K562 (cell line): ENCODE data around the gene VPS9D1. TPM values are rescaled to one million over a fixed set of nuclear protein-coding genes. Genes with fewer than 3 reads are reported as not detected.

Source experiments
- CCNT2 ChIP-seq: IDR thresholded peaks from 2 replicates; pipeline ENCODE4 v1.6.1; 2011; ENCODE audit warnings: borderline replicate concordance, low read depth, mild to moderate bottlenecking, moderate library complexity, mixed read lengths, low read length; ENCODE audit not compliant: insufficient read length; ENCODE audit errors: extremely low read depth
- EGR1 ChIP-seq: fragments of 450-650 bp; conservative IDR thresholded peaks from 2 replicates; pipeline ENCODE4 v1.6.1; 2017; ENCODE audit warnings: mild to moderate bottlenecking
- EHMT2 ChIP-seq: fragments of 450-650 bp; IDR thresholded peaks from 2 replicates; pipeline ENCODE4 v1.6.1; 2018; ENCODE audit warnings: antibody characterized with exemption
- ILK ChIP-seq: fragments of 450-650 bp; IDR thresholded peaks from 2 replicates; pipeline ENCODE4 v1.6.1; 2016; ENCODE audit warnings: missing genetic modification characterization, low read depth, mild to moderate bottlenecking, missing compliant biosample characterization, moderate library complexity, borderline replicate concordance
- KDM5B ChIP-seq: fragments of 200-600 bp; sonication (generic); IDR thresholded peaks from 2 replicates; pipeline ENCODE4 v1.6.1; 2012; ENCODE audit warnings: low read depth, mild to moderate bottlenecking, moderate library complexity, low read length, control low read depth, inconsistent platforms; ENCODE audit not compliant: insufficient replicate concordance
- MYNN ChIP-seq, 2 experiments: sonication (generic); formaldehyde crosslinking in 1 of 2; IDR thresholded peaks; 2 replicates each; pipeline versions ENCODE4 v1.5.0 to v1.6.1; 2016 to 2020; ENCODE audit warnings: antibody characterized with exemption in 1 of 2, missing genetic modification reagents in 1 of 2
- NFIC ChIP-seq: fragments of 450-650 bp; IDR thresholded peaks from 2 replicates; pipeline ENCODE4 v1.6.1; 2017; ENCODE audit warnings: mild to moderate bottlenecking, inconsistent platforms
- POLR2A ChIP-seq: fragments of 450-650 bp; conservative IDR thresholded peaks from 2 replicates; pipeline ENCODE4 v1.6.1; 2016
- POLR2B ChIP-seq: fragments of 450-650 bp; IDR thresholded peaks from 2 replicates; pipeline ENCODE4 v1.6.1; 2018; ENCODE audit warnings: low read depth; ENCODE audit not compliant: partially characterized antibody
- POLR2G ChIP-seq: fragments of 200-400 bp; formaldehyde crosslinking; IDR thresholded peaks from 2 replicates; pipeline ENCODE4 v1.6.1; 2017; ENCODE audit warnings: low read depth, mild to moderate bottlenecking, antibody characterized with exemption, low read length, moderate library complexity
- RBFOX2 ChIP-seq: fragments of 200-400 bp; formaldehyde crosslinking; IDR thresholded peaks from 2 replicates; pipeline ENCODE4 v1.6.1; 2017; ENCODE audit warnings: low read depth, mild to moderate bottlenecking, low read length, moderate library complexity
- SAP30 ChIP-seq: fragments of 200-600 bp; sonication (generic); IDR thresholded peaks from 2 replicates; pipeline ENCODE4 v1.6.1; 2012; ENCODE audit warnings: borderline replicate concordance, low read depth, mild to moderate bottlenecking, moderate library complexity, low read length, control low read depth, inconsistent platforms; ENCODE audit not compliant: insufficient read depth, poor library complexity, severe bottlenecking
- SRF ChIP-seq, 2 experiments: fragments of 250-450, 450-650 bp in 1 of 2; sonication (Bioruptor Pico) in 1 of 2; sonication (generic) in 1 of 2; formaldehyde crosslinking; IDR thresholded peaks; 2 replicates each; pipeline versions ENCODE4 v1.5.0 to v1.5.1; 2020 to 2022; ENCODE audit warnings: mild to moderate bottlenecking in 1 of 2, missing genetic modification reagents in 1 of 2
- TEAD2 ChIP-seq: fragments of 450-650 bp; IDR thresholded peaks from 2 replicates; pipeline ENCODE4 v1.6.1; 2016; ENCODE audit warnings: missing genetic modification characterization, control low read depth, missing compliant biosample characterization
- ZC3H4 ChIP-seq: sonication (generic); formaldehyde crosslinking; IDR thresholded peaks from 2 replicates; pipeline ENCODE4 v1.9.0; 2021; ENCODE audit warnings: missing genetic modification reagents, borderline replicate concordance
- ZNF174 ChIP-seq: fragments of 250-450 bp; sonication (Bioruptor Pico); IDR thresholded peaks from 2 replicates; pipeline ENCODE4 v1.4.0; 2020; ENCODE audit warnings: mild to moderate bottlenecking
- ZNF224 ChIP-seq: sonication (generic); formaldehyde crosslinking; IDR thresholded peaks from 2 replicates; pipeline ENCODE4 v1.8.0; 2022; ENCODE audit warnings: mild to moderate bottlenecking, missing genetic modification reagents
- ZNF324 ChIP-seq: fragments of 250-450 bp; sonication (Bioruptor Pico); IDR thresholded peaks from 2 replicates; pipeline ENCODE4 v1.4.0; 2020; ENCODE audit warnings: mild to moderate bottlenecking
- ZNF408 ChIP-seq: fragments of 250-450 bp; sonication (Bioruptor Pico); IDR thresholded peaks from 2 replicates; pipeline ENCODE4 v1.4.0; 2020; ENCODE audit warnings: low read depth, mild to moderate bottlenecking, moderate library complexity
- ZNF717 ChIP-seq: fragments of 250-450 bp; sonication (Bioruptor Pico); IDR thresholded peaks from 2 replicates; pipeline ENCODE4 v1.5.0; 2021
- ZZZ3 ChIP-seq: fragments of 450-650 bp; IDR thresholded peaks from 2 replicates; pipeline ENCODE4 v1.6.1; 2016; ENCODE audit warnings: antibody characterized with exemption, mild to moderate bottlenecking, moderate library complexity
- polyA plus RNA-seq, 8 experiments: library from polyadenylated mRNA; depleted of rRNA in 4 of 8; stranded (reverse) in 5 of 8; unstranded in 3 of 8; fragments of >200 nt; fragmentation: Nextera tagmentation in 2 of 8; fragmentation: Illumina TruSeq in 1 of 8; extraction: Ambion mirVana in 2 of 8; extraction: Trizol in 1 of 8; gene quantifications; 2 replicates each; pipeline versions ENCODE4 v1.2.1 to v1.2.3, GENCODE V29; 2011 to 2014; ENCODE audit warnings: inconsistent platforms in 1 of 8, missing spikeins in 1 of 8
- total RNA-seq, 7 experiments: library from RNA; depleted of rRNA in 6 of 7; stranded (reverse); fragments of >200 nt in 6 of 7; fragmentation: Illumina TruSeq in 2 of 7; extraction: Trizol in 2 of 7; gene quantifications; 2 replicates each; pipeline versions ENCODE4 v1.2.1 to v1.2.3, GENCODE V29; 2011 to 2021; ENCODE audit warnings: low replicate concordance in 1 of 7
- TF ChIP-seq, protein P1 (sequence below), 2 experiments: fragments of 450-650 bp in 1 of 2; sonication (generic) in 1 of 2; formaldehyde crosslinking; conservative IDR thresholded peaks; 2 replicates each; pipeline versions ENCODE4 v1.4.0 to v1.8.1; 2020 to 2022; ENCODE audit warnings: mild to moderate bottlenecking in 1 of 2, missing genetic modification reagents in 1 of 2
- TF ChIP-seq, protein P2 (sequence below): fragments of 250-450 bp; sonication (Bioruptor Pico); IDR thresholded peaks from 2 replicates; pipeline ENCODE4 v1.5.0; 2022; ENCODE audit warnings: mild to moderate bottlenecking
- TF ChIP-seq, protein P3 (sequence below): fragments of 450-650 bp; formaldehyde crosslinking; IDR thresholded peaks from 2 replicates; pipeline ENCODE4 v1.4.0; 2022; ENCODE audit warnings: mild to moderate bottlenecking, moderate library complexity

VPS9D1 gene
- total and polyA plus RNA-seq, 9 of the 15 experiments (the other 6 are each of a cell fraction or from before 2014, with no cell fraction given) = 0.33 to 3.1 (median 1.1) TPM

DNA sequence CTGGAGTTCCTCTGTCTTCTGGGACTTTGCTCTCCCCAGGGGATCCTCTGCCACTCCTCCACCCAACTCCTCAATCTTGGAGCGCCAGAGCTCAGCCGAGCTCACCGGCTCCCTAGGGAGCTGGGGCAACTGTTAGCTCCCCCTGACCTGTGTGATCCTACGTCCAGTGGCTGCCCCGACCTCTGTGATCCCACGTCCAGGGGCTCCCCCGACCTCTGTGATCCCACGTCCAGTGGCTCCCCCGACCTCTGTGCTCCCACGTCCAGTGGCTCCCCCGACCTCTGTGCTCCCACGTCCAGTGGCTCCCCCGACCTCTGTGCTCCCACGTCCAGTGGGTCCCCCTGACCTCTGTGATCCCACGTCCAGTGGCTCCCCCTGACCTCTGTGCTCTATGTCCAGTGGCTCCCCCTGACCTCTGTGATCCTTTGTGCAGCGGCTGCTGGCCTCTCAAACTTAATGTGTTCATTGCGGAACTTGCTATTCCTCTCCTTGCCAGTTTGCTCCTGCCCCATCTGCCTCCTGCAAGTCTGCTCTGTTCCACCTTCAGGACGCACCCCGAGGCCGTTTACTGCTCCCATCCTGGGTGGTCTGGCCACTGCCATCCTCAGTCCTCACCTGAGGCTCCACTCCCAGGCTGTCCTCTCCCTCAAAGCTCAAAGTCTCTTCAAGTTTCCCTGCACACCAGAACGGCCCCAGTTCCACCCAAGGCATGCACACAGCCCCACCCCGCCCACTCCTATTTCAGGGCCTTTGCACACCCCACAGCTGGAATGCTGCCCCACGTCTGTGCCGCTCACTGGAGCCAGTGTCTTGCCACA is 2.8 kb downstream of the VPS9D1 start (continued):
- no peak for TF ChIP-seq ZNF174
- TF ChIP-seq EHMT2 = no peak
- TF ChIP-seq ZNF224 (CRISPR knock-in tag) = no peak
- TF ChIP-seq ZC3H4 (CRISPR knock-in tag) = 0 out of 2 replicates have a peak, but pooled peaks have one; percentile 21
- no peak for TF ChIP-seq SAP30
- TF ChIP-seq ZZZ3 = no peak
- no peak for TF ChIP-seq SRF (CRISPR knock-in tag; IDR thresholded peaks at IDR 0.05)
- TF ChIP-seq POLR2G = peak; percentile 78
- TF ChIP-seq MYNN (IDR thresholded peaks at IDR 0.05) = 0 out of 2 replicates have a peak, but pooled peaks have one; percentile 9
- no peak for TF ChIP-seq MYNN (CRISPR knock-in tag; IDR thresholded peaks at IDR 0.05)
- TF ChIP-seq EGR1 = peak; percentile 44; the same call in 1 of the 2 replicates
- TF ChIP-seq ILK (tag) = no peak
- TF ChIP-seq RBFOX2 = peak; percentile 73
- peak; percentile 63 for TF ChIP-seq POLR2B
- no peak for TF ChIP-seq CCNT2
- TF ChIP-seq ZNF408 (CRISPR knock-in tag) = no peak
- TF ChIP-seq TEAD2 (tag) = no peak
- no peak for TF ChIP-seq ZNF717 (CRISPR knock-in tag)
- TF ChIP-seq, protein P1, sequence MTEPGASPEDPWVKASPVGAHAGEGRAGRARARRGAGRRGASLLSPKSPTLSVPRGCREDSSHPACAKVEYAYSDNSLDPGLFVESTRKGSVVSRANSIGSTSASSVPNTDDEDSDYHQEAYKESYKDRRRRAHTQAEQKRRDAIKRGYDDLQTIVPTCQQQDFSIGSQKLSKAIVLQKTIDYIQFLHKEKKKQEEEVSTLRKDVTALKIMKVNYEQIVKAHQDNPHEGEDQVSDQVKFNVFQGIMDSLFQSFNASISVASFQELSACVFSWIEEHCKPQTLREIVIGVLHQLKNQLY (CRISPR knock-in tag; conservative IDR thresholded peaks at IDR 0.05) = no peak
- peak; percentile 43 for TF ChIP-seq KDM5B
- no peak for TF ChIP-seq ZNF324
- TF ChIP-seq, protein P2, sequence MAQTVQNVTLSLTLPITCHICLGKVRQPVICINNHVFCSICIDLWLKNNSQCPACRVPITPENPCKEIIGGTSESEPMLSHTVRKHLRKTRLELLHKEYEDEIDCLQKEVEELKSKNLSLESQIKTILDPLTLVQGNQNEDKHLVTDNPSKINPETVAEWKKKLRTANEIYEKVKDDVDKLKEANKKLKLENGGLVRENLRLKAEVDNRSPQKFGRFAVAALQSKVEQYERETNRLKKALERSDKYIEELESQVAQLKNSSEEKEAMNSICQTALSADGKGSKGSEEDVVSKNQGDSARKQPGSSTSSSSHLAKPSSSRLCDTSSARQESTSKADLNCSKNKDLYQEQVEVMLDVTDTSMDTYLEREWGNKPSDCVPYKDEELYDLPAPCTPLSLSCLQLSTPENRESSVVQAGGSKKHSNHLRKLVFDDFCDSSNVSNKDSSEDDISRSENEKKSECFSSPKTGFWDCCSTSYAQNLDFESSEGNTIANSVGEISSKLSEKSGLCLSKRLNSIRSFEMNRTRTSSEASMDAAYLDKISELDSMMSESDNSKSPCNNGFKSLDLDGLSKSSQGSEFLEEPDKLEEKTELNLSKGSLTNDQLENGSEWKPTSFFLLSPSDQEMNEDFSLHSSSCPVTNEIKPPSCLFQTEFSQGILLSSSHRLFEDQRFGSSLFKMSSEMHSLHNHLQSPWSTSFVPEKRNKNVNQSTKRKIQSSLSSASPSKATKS (CRISPR knock-in tag) = no peak
- TF ChIP-seq NFIC = peak; percentile 19; the same call in 1 of the 2 replicates
- TF ChIP-seq POLR2A = peak; percentile 24
- TF ChIP-seq, protein P3, sequence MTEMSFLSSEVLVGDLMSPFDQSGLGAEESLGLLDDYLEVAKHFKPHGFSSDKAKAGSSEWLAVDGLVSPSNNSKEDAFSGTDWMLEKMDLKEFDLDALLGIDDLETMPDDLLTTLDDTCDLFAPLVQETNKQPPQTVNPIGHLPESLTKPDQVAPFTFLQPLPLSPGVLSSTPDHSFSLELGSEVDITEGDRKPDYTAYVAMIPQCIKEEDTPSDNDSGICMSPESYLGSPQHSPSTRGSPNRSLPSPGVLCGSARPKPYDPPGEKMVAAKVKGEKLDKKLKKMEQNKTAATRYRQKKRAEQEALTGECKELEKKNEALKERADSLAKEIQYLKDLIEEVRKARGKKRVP (CRISPR knock-in tag) = no peak
- TF ChIP-seq, all 486 proteins: peak for 13
